ENCODE results near the gene CD276. TPM values are rescaled to one million over a fixed set of nuclear protein-coding genes. Genes with fewer than 3 reads are reported as not detected.

CD276 gene
- total RNA-seq, 1 experiment from 2014 or later: 133 TPM

GRCh38 chr15:73677733-73678132 is 6.5 kb upstream of the CD276 start:
- TF ChIP-seq CTCF (conservative IDR thresholded peaks at IDR 0.05): no peak
- Histone ChIP-seq H2BK12ac (ENCODE audit: insufficient read length, low read depth, low read length) (no peak overlapping the region), H3K79me2 (ENCODE audit: insufficient read depth, low read length) (no peaks in the 10 kb centered on the region), H2BK120ac (ENCODE audit: low read depth, low read length, poor library complexity, severe bottlenecking) (no peak overlapping the region), H4K91ac (ENCODE audit: insufficient read length, low read depth, low read length) (no peak overlapping the region), H2AFZ (ENCODE audit: low read length) (no peak overlapping the region), H3K9me3 (ENCODE audit: control insufficient read depth, low read depth, low read length) (no peaks in the 10 kb centered on the region), H4K8ac (replicated peaks; ENCODE audit: insufficient read length, low read depth, low read length) (no peak overlapping the region), H3K14ac (ENCODE audit: insufficient read depth, low read length) (no peak overlapping the region; the same call in 1 of the 2 replicates), H3T11ph (ENCODE audit: low read length) (no peak overlapping the region), H3K27me3 (ENCODE audit: insufficient read depth, low read length) (no peaks in the 10 kb centered on the region), H3K79me1 (ENCODE audit: insufficient read depth, low read depth, low read length, poor library complexity, severe bottlenecking) (no peaks in the 10 kb centered on the region), H3K4me1 (ENCODE audit: insufficient read depth, low read length) (no peaks in the 10 kb centered on the region), H4K5ac (ENCODE audit: insufficient read length, low read depth, low read length) (no peak overlapping the region), H3K23ac (ENCODE audit: insufficient read length, low read depth, low read length) (no peak overlapping the region), H3K56ac (ENCODE audit: insufficient read length, low read depth, low read length) (no peak overlapping the region), H4K20me1 (ENCODE audit: control insufficient read depth, insufficient read depth, insufficient read length) (no peaks in the 10 kb centered on the region), H2BK15ac (ENCODE audit: low read depth, low read length) (no peak overlapping the region; the same call in 1 of the 2 replicates), H3K18ac (ENCODE audit: insufficient read length, low read depth, low read length) (no peak overlapping the region), H2BK5ac (ENCODE audit: insufficient read length, low read length) (no peak overlapping the region), H2AK5ac (ENCODE audit: insufficient read length, low read length) (no peak overlapping the region), H3K23me2 (ENCODE audit: insufficient read length, low read depth, low read length, poor library complexity, severe bottlenecking) (no peaks in the 10 kb centered on the region), H3K9ac (ENCODE audit: extremely low read depth, insufficient read length, low read length) (no peak overlapping the region), H3K4ac (ENCODE audit: low read depth, low read length) (no peak overlapping the region), H3K27ac (ENCODE audit: insufficient read length, low read depth, low read length) (no peak overlapping the region), H2BK20ac (ENCODE audit: low read depth, low read length, poor library complexity, severe bottlenecking) (no peak overlapping the region), H3K4me2 (ENCODE audit: insufficient read depth, insufficient read length, low read length) (no peak overlapping the region)
- Mint-ChIP-seq H3K27ac (no peak overlapping the region), H3K27me3 (ENCODE audit: low read depth) (peaks cover 3% of the 10 kb centered on the region), H3K4me1 (peaks cover 6 to 11% of the 10 kb centered on the region in 2 experiments), H3K9me3 (no peaks in the 10 kb centered on the region), H3K36me3 (ENCODE audit: insufficient read depth in 1 of 3, low read depth in 3 of 3) (no peaks in the 10 kb centered on the region), H3K4me3 (no peak overlapping the region)
- DNase-seq: no peak
- WGBS (ENCODE audit: extremely low coverage, insufficient read length, low lambda C conversion rate): no CpG with 5 or more reads among the region's 2 CpGs
